Ovary (tissue), 9 donors: Measurements from ENCODE around the gene EIF2B5. TPM values are rescaled to one million over a fixed set of nuclear protein-coding genes. Genes with fewer than 3 reads are reported as not detected.

Source experiments
- DNase-seq, 5 donors: peaks; one replicate each; pipeline ENCODE4 v3.0.0-alpha.2; 2019 to 2020
- H3K27ac ChIP-seq, 2 donors: fragments of 200-600 bp; one replicate each; pipeline versions ENCODE4 v1.5.1 to v1.8.0; 2019 to 2022
- H3K27me3 ChIP-seq: fragments of 200-600 bp; one replicate; pipeline ENCODE4 v1.8.0; 2022
- H3K36me3 ChIP-seq: fragments of 200-600 bp; sonication (generic); one replicate; pipeline ENCODE4 v1.5.1; 2019
- H3K4me1 ChIP-seq: one replicate; pipeline ENCODE4 v1.8.1; 2013; ENCODE audit warnings: mild to moderate bottlenecking, moderate library complexity; ENCODE audit not compliant: insufficient read depth
- H3K4me3 ChIP-seq: fragments of 200-600 bp; sonication (generic); one replicate; pipeline ENCODE4 v1.5.1; 2017
- H3K9me3 ChIP-seq, 2 donors: fragments of 200-600 bp in 1 of 2; sonication (generic) in 1 of 2; one replicate each; pipeline versions ENCODE4 v1.5.1 to v1.8.1; 2013 to 2019; ENCODE audit warnings: mild to moderate bottlenecking in 1 of 2, moderate library complexity in 1 of 2
- EP300 ChIP-seq: sonication (generic); formaldehyde crosslinking; IDR thresholded peaks from one replicate; pipeline ENCODE4 v1.6.1; 2017; ENCODE audit warnings: antibody characterized with exemption
- POLR2A ChIP-seq: fragments of 450-650 bp; IDR thresholded peaks from one replicate; pipeline ENCODE4 v1.6.1; 2017; ENCODE audit warnings: antibody characterized with exemption, mild to moderate bottlenecking, moderate library complexity
- WGBS, 3 donors: extraction: QIAGEN DNeasy Blood & Tissue Kit in 1 of 3; methylation state at CpG; one replicate each; pipeline versions ENCODE4 v1.1.5 to v1.1.7; 2013 to 2017; 5-methylcytosine and 5-hydroxymethylcytosine counted together
- intact Hi-C, 4 donors: fragments of 100-400 bp; cut with DNase I; formaldehyde crosslinking; loops; one replicate each; pipeline versions ENCODE4 v1.11.0 to v1.15.1; 2022 to 2023
- polyA plus RNA-seq, 2 donors: library from polyadenylated mRNA; stranded (reverse); fragments of 200-250 nt in 1 of 2; fragments of 350-450 nt in 1 of 2; fragmentation: Illumina TruSeq in 1 of 2; extraction: RNeasy Lipid Tissue Mini Kit (QIAGEN cat#74804) in 1 of 2; gene quantifications; one replicate each; pipeline ENCODE4 v1.2.3, GENCODE V29; 2013 to 2014
- total RNA-seq, 7 donors: library from RNA; depleted of rRNA in 2 of 7; stranded (reverse); fragments of >200 nt in 2 of 7; fragmentation: NEBNext Ultra II Directional in 3 of 7; extraction: Animal tissue kit (Norgen Biotek cat#: 25700) in 3 of 7; gene quantifications; one replicate each; pipeline versions ENCODE4 v1.1.0 to v1.2.4, GENCODE V29; 2016 to 2023
- TF ChIP-seq, protein P1 (sequence below), 3 donors: fragments of 450-650 bp in 2 of 3; fragments of 200-600 bp in 1 of 3; IDR thresholded peaks; one replicate each; pipeline versions ENCODE4 v1.5.1 to v1.8.0; 2016 to 2022; ENCODE audit warnings: antibody characterized with exemption in 3 of 3, mild to moderate bottlenecking in 1 of 3
- donor health status: DM: no; HTN: no; CAD: no; lungs with moderate emphysema.
- donor health status: DM: no; HTN: no; CAD: no.
- donor health status: Bipolar disorder and iron deficiency.
- donor health status: DM: yes; HTN: yes; CAD: no.
- donor health status: DM: no; HTN: no; CAD: no.
- donor health status: DM: yes; HTN: yes; CAD: no.

EIF2B5 gene
- total and polyA plus RNA-seq, 9 donors = 18.6 to 42.4 (median 28.7) TPM

DNA sequence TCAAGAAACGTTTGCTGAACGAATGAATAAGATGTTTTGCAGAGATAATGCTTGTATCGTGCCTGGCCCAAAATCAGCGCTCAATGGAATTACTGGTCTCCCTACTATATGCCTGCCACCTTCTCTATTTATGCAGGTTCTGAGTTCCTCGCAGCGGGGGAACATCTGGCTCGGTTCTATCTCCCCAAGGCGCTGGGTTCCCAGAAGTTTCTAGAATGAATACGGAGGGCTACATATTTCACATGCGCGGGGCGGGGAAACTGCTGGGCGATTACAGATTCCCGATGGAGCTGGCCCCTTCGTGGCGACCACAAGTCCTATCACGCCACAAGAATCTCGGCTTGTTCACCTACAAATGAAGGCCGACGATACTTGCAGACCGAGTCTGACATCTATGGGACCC, 411 bp upstream of the EIF2B5 start:
- Histone ChIP-seq H3K27me3 (no peaks in the 10 kb centered on the region), H3K36me3 (no peaks in the 10 kb centered on the region), H3K4me3 (peak overlapping the region; percentile 60), H3K9me3 (no peaks in the 10 kb centered on the region), H3K4me1 (no peaks in the 10 kb centered on the region), H3K27ac (peak overlapping the region; percentile 80 to 88)
- 0 to 1% (median 0%) methylated on average over 21 of the region's 21 CpGs for WGBS, 3 donors
- TF ChIP-seq EP300 = no peak
- TF ChIP-seq, protein P1, sequence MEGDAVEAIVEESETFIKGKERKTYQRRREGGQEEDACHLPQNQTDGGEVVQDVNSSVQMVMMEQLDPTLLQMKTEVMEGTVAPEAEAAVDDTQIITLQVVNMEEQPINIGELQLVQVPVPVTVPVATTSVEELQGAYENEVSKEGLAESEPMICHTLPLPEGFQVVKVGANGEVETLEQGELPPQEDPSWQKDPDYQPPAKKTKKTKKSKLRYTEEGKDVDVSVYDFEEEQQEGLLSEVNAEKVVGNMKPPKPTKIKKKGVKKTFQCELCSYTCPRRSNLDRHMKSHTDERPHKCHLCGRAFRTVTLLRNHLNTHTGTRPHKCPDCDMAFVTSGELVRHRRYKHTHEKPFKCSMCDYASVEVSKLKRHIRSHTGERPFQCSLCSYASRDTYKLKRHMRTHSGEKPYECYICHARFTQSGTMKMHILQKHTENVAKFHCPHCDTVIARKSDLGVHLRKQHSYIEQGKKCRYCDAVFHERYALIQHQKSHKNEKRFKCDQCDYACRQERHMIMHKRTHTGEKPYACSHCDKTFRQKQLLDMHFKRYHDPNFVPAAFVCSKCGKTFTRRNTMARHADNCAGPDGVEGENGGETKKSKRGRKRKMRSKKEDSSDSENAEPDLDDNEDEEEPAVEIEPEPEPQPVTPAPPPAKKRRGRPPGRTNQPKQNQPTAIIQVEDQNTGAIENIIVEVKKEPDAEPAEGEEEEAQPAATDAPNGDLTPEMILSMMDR (IDR thresholded peaks at IDR 0.05) = no peak
- no peak for TF ChIP-seq POLR2A
- intact Hi-C loops = loop anchor here in 1 of 4 donors (10.0 kb wide), 1 partner anchor 110 kb away; the partner anchor contains the start of genes ALG3 and EEF1AKMT4
- no peak for DNase-seq

DNA sequence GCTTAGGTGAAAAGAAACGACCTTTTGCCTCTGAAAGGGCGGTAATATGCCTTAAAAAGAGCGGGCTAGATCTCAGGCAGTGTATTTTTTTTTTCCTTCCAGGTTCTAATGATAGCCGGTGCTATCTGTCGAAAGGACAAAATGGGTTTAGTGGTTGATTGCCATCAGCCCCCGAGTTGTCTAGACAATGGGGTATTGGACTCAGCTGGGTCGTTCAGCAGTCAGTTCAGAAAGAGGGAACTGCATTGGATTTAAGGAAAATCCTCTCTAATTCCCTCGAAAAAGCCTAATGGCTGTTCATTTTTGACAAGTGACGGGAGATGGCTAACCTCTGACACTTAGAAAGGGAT, 728 bp downstream of the EIF2B5 start:
- Histone ChIP-seq H3K27me3 (no peaks in the 10 kb centered on the region), H3K4me3 (peak overlapping the region; percentile 60), H3K27ac (peak overlapping the region; percentile 80 to 88), H3K36me3 (no peaks in the 10 kb centered on the region), H3K9me3 (no peaks in the 10 kb centered on the region), H3K4me1 (no peaks in the 10 kb centered on the region)
- WGBS, 3 donors = 4 to 6% (median 6%) methylated on average over 9 of the region's 9 CpGs
- intact Hi-C loops = loop anchor here in 1 of 4 donors (10.0 kb wide), 1 partner anchor 109 kb away; the partner anchor contains the start of genes ALG3 and EEF1AKMT4
- TF ChIP-seq POLR2A = no peak
- no peak for TF ChIP-seq EP300
- TF ChIP-seq, protein P1 (IDR thresholded peaks at IDR 0.05) = no peak
- no peak for DNase-seq

DNA sequence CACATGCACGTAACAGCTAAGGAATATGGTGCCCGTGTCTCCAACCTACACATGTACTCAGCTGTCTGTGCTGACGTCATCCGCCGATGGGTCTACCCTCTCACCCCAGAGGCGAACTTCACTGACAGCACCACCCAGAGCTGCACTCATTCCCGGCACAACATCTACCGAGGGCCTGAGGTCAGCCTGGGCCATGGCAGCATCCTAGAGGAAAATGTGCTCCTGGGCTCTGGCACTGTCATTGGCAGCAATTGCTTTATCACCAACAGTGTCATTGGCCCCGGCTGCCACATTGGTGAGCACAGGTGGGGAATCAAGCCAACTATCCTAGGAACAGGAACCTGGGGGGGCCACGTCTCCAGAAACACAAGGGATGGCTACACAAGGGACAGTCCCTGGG, 5.3 kb downstream of the EIF2B5 start:
- no peaks in the 10 kb centered on the region for H3K36me3 ChIP-seq
- TF ChIP-seq, protein P1 (IDR thresholded peaks at IDR 0.05) = no peak
- TF ChIP-seq EP300 (no peak), POLR2A (no peak)
- no peak overlapping the region for H3K4me3 ChIP-seq
- H3K27me3 ChIP-seq = no peaks in the 10 kb centered on the region
- intact Hi-C loops = loop anchor here in 2 of 4 donors (5.0 to 10.0 kb wide), 2 partner anchors 102 to 104 kb away; partner anchors contain the start of genes ALG3 (in 1 of the 2) and EEF1AKMT4 (in 1 of the 2)
- no peaks in the 10 kb centered on the region for H3K9me3 ChIP-seq
- WGBS, 3 donors = 82 to 90% (median 85%) methylated on average over 10 of the region's 10 CpGs
- H3K4me1 ChIP-seq = no peaks in the 10 kb centered on the region
- H3K27ac ChIP-seq = no peak overlapping the region
- DNase-seq = no peak

DNA sequence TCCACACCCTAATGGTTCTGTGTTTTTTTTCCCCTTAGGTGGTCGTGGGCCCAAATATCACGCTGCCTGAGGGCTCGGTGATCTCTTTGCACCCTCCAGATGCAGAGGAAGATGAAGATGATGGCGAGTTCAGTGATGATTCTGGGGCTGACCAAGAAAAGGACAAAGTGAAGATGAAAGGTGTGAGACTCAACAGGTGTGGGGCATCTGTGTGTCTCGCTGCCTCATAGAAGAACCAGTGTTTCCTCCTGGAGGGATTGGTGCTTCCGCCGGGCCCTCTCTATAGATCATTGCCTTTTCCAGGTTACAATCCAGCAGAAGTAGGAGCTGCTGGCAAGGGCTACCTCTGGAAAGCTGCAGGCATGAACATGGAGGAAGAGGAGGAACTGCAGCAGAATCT, 7.0 kb downstream of the EIF2B5 start:
- no peaks in the 10 kb centered on the region for H3K27me3 ChIP-seq
- H3K9me3 ChIP-seq = no peaks in the 10 kb centered on the region
- H3K27ac ChIP-seq = no peak overlapping the region
- intact Hi-C loops = loop anchor here in 2 of 4 donors (5.0 to 10.0 kb wide), 2 partner anchors 100 to 103 kb away; partner anchors contain the start of genes ALG3 (in 1 of the 2) and EEF1AKMT4 (in 1 of the 2)
- no peaks in the 10 kb centered on the region for H3K4me1 ChIP-seq
- H3K4me3 ChIP-seq = no peak overlapping the region
- 88 to 94% (median 90%) methylated on average over 7 of the region's 7 CpGs for WGBS, 3 donors
- TF ChIP-seq EP300 = no peak
- TF ChIP-seq, protein P1 (IDR thresholded peaks at IDR 0.05) = no peak
- TF ChIP-seq POLR2A = no peak
- no peaks in the 10 kb centered on the region for H3K36me3 ChIP-seq
- DNase-seq = no peak
